Neural progenitor cell (in vitro differentiated cells): Measurements from ENCODE around the gene GHDC.

Experiments used
- CTCF ChIP-seq: fragments of 200-600 bp; sonication (generic); IDR thresholded peaks from 2 replicates; pipeline ENCODE4 v1.5.1; 2017; ENCODE audit warnings: antibody characterized with exemption, mild to moderate bottlenecking
- EZH2 ChIP-seq: fragments of 200-600 bp; sonication (generic); IDR thresholded peaks from 2 replicates; pipeline ENCODE4 v1.6.1; 2017; ENCODE audit warnings: antibody characterized with exemption, mild to moderate bottlenecking, moderate library complexity

DNA sequence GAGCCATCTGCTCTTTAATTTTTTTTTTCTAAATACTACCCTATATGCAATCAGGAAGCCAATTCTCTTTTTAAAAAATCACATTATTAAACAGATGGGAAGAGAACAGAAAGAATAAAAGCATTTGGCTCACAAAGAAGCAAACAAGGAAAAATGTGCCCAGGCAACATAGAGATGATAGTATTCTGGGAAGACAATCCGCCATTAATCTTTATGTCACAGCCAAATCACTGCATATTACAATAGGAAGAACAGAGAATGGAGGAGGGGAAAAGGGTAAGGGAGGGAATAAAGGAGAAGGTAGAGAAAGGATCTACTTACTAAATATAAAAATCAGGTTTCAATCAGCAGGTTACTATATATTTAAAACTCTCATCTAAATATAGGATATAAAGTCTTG is 47.6 kb upstream of the GHDC start:
- TF ChIP-seq CTCF (no peak), EZH2 (no peak)
